ENCODE data around the gene DAND5. TPM values are rescaled to one million over a fixed set of nuclear protein-coding genes. Genes with fewer than 3 reads are reported as not detected.
A peak's percentile ranks its signal among the peaks of the same experiment; 100 is the strongest.

DAND5 gene
- total and polyA plus RNA-seq, 9 of the 15 experiments (the other 6 are each of a cell fraction or from before 2014, with no cell fraction given) = 0.22 to 0.83 (median 0.60) TPM

- no peaks in the 10 kb centered on the region for H3K9me3 ChIP-seq (replicated peaks; ENCODE audit: control insufficient read depth, insufficient read depth, low read depth, low read length)
- H4K20me1 ChIP-seq (replicated peaks; ENCODE audit: control insufficient read depth, insufficient read depth, low read length) = peaks cover 7% of the 10 kb centered on the region
- H3K27ac ChIP-seq (ENCODE audit: extremely low read depth, low read depth, low read length) = peak overlapping the region; percentile 88; the same call in 2 of the 3 replicates
- ATAC-seq (no peak), DNase-seq (ENCODE audit: extremely low read depth in 1 of 4, low spot score in 3 of 4) (peak in 2 of 4 experiments; percentile 16 to 24), FAIRE-seq (peak; percentile 68)
- peak overlapping the region; percentile 0; the same call in 1 of the 2 replicates for H3K4me3 ChIP-seq
- H3K4me2 ChIP-seq (ENCODE audit: insufficient read depth, low read length) = no peak overlapping the region
- no peak overlapping the region for H2AFZ ChIP-seq (ENCODE audit: low read depth, low read length)
- peaks cover 48% of the 10 kb centered on the region for H3K79me2 ChIP-seq (ENCODE audit: control insufficient read depth, insufficient read depth, low read length)
- intact Hi-C loops (cut with micrococcal nuclease) (no loop called here), in situ Hi-C loops (cut with MboI) (no loop called here)
- TF ChIP-seq POLR2G (IDR thresholded peaks at IDR 0.05; ENCODE audit: low read depth, low read length) (peak; percentile 52), CHCHD3 (CRISPR knock-in tag; IDR thresholded peaks at IDR 0.05) (no peak), MAX (CRISPR knock-in tag; IDR thresholded peaks at IDR 0.05) (0 out of 2 replicates have a peak, but pooled peaks have one; percentile 12), RFX1 (IDR thresholded peaks at IDR 0.05) (peak; percentile 69; the same call in 1 of the 2 replicates)
- no peaks in the 10 kb centered on the region for H3K27me3 ChIP-seq (ENCODE audit: control insufficient read depth in 2 of 2, insufficient read depth in 2 of 2, low read length in 2 of 2)
- CTCF ChIA-PET (ENCODE audit: low intra/inter-chr PET ratio) = interaction anchor here (0.8 kb wide), 1 partner anchor 62 kb away, joined by 3 read pairs; no protein-coding TSS in a partner anchor
- peaks cover 10% of the 10 kb centered on the region for H3K9me1 ChIP-seq (ENCODE audit: control insufficient read depth, insufficient read depth, low read length)
- BruUV-seq (replicated peaks) = no TSS peak
- POLR2A ChIA-PET = interaction anchor here (1.0 to 2.3 kb wide), 4 partner anchors 8 to 146 kb away, joined by 4 to 14 read pairs (median 4); partner anchors contain the start of genes CALR and GADD45GIP1
- peak overlapping the region; percentile 65 to 91 for H3K9ac ChIP-seq (ENCODE audit: insufficient read depth in 1 of 2, low read depth in 2 of 2, low read length in 2 of 2)
- H3K4me1 ChIP-seq (replicated peaks in 1 of 2; ENCODE audit: control insufficient read depth in 2 of 2, insufficient read depth in 2 of 2, low read length in 2 of 2) = peaks cover 11 to 29% of the 10 kb centered on the region in 2 experiments; a peak in 4 of 5 replicates
- peaks cover 77% of the 10 kb centered on the region for H3K36me3 ChIP-seq (ENCODE audit: control insufficient read depth, insufficient read depth, low read length)
- WGBS (ENCODE audit: insufficient coverage, low coverage, missing lambda C conversion rate) = 89% methylated on average over 26 of the region's 28 CpGs
Observed at GRCh38 chr19:12947702-12948611, 21.4 kb upstream of the DAND5 start.

Measured in K562 (cell line).